CD4-positive, alpha-beta T cell treated with Interleukin-17A for 1 hour (primary cell): ENCODE results near the gene PPIL6.
"Not testable (repeated sequence)": the region's sequence is repeated elsewhere in the genome, so short reads cannot be mapped to it uniquely, and the experiment has no call there.

ENCODE experiments used
- DNase-seq: peaks from one replicate; pipeline ENCODE4 v3.0.0-alpha.2; 2020

PPIL6 gene

DNA sequence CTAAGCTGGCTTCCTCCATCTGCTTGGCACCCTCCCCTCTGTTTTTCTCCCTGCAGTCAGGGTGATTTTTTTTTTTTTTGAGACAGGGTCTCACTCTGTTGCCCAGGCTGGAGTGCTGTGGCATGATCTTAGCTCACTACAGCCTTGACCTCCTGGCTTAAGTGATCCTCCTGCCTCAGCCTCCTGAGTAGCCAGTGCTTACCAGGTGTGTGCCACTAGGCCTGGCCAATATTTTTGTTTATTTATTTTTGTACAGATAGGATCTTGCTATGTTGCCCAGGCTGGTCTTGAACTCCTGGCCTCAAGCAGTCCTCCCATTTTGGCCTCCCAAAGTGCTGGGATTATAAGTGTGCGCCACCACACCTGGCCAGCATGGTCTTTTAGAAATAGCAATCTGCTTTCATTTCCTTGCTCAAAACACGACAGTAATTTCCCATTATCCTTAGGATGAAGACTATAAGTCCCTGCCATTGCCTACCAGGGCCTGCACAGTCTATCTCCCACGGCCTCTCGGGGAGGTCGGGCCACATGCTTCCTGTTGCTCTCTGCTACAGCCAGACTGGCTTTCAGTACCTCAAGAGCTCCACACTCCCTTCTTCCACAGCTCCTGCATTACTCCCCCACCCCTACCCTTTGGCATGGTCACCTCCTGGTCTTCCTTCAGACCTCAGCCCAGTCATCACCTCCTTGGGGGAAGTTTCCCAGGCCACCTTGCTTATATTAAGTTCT, 47.1 kb downstream of the PPIL6 start:
- DNase-seq, result no peak

DNA sequence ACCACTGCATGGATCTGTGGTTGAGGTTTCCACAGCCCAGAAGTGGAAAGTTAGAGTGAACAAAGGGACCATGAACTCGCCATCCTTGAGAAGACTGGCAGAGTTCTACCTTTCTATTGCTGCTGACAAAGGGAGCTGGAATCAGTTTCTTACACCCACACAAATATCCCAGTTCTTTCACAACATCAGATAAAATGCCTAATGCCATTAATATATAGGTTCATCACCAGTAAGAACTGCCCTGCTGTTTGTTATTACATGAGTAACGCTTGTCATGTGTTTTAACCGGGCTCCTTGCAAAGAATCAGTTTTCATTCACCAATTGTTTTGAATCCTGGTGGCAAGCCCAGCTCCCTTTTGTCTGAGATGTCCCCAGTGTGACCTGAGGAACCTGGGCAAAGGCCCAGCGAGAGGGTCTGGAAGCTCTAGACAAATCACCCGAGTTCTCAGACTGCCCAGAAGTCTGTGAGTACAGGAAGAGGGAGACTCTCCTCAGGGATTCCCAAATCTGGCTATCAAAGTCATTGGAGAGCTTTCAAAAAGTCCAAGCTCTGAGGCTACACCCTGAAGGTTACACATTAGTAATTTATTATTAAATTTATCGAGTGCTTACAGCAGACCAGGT, 50.7 kb downstream of the PPIL6 start:
- DNase-seq, result no peak

DNA sequence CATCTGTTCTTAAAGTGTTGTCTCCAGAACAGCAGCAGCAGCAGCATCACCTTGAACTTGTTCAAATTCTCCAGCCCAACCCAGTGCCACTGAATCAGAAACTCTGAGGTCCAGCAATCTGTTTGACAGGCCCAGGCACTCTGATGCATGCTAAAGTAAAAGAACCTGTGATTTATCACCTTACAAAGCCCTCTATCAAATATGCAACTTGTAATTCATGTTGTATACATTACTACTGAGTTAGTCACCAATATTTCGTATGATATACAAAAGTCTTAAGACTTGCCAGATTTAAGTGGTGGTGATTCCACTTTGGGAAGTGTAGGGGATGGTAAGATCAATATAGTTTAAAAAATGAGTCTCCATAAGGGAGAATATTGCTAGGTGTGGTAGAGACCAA, 52.2 kb downstream of the PPIL6 start:
- no peak for DNase-seq

DNA sequence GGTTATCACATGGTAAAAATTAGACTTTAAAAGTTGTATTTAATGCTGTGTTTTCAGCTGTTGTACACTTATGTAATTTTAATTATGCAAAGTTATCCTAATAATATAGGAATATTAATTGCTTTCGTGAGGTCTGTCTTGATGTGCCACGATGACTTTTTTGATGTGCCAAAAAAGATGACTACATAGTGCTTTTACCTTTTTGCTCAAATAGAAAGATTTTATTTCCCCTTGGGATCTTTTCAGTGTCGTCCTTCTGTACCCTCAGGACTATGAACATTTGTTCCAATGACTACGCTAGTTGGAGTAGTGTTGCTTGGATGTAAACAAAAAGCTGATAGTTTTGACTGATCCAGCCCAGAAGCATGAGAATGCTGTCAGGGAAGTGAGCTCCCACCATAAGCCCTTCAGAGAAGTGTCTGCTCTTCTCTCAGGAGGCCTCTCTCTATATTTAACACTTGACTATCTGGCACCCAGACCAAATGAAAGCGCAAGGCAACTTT, 56.9 kb downstream of the PPIL6 start:
- DNase-seq, result no peak

DNA sequence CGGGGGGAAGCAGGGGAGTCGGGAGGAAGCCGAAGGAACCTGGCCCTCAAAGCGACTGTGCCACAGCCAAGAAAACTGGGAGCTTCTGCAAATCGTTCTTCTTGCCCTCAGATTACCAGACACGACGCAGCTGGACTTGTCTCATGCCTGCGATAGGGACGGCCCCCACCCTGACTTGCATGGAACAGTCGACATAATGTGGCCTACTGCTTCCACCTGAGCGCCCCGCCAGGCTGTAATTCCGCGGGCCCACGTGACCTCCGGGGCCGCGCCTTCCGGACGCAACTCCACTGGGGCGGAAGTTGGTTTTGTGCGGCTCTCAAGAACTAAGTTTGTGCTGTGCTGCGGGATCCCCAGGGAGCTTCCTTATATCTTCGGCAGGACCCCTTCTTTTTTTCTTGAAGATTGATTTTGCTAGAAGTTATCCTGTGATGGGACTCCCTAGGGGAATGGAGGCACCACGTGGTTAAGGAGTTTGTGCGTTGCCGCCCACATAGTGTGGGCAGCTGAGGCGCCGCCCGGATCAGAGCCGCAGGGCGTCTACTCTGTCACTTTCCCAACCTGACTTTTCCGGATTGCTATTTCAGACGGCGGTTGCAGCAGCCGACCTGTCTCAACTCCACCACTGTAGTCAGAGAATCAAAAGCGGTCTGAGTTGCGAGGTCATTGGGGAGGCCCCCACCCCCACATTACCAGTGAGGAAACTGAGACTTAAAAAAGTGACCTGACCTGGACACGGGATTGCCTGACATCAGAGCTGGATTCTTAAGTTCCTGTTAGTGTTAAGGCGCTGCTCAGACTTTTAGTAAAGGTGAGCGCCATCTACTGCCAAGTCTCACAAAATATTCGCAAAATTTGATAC, 57.6 kb downstream of the PPIL6 start:
- DNase-seq, result peak; percentile 94

DNA sequence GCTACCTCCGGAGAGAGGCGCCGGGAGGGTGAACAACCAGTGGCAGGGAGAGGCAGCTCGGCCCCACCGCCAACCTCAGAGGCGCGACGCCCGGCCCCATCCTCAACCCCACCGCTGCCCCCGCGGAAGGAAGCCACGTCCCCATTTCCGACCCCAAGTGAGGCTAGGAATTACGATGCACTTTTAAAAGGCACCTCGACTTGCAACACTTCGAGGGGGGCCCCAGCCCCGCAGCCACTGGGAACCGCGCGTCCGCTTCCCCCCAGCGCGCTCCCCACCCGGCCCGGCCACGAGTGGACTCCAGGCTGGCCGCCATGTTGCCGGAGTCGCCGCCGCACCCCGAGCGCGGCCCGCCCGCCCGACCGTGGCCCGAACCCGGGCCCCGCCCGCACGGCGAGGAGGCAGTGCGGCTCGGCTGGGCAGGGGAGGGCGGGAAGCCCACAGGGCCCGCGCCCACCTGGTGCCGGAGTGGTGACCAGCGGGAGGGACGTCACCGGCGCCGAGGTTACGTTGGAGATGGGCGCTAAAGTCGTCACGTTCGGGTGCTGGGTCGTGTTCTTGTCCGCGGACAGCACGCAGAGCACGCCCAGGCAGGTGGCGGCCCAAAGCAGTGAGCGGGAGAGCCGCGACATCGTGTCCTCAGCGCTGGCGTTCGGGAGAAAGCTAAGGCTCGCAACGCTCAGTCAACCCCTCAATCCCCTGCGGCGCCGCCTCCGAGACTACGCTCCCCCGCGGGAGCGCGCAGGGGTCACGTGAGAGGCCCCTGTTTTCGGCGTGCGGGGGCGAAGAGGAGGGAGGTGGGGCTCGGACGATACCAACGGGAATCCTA, 58.5 kb downstream of the PPIL6 start, which contains the start of gene CD164:
TSS of gene CD164 (minus strand) at position 721 of the 829 bp plus-strand sequence. CDS start at position 632, 89 bp downstream.
- DNase-seq, result peak; percentile 85

DNA sequence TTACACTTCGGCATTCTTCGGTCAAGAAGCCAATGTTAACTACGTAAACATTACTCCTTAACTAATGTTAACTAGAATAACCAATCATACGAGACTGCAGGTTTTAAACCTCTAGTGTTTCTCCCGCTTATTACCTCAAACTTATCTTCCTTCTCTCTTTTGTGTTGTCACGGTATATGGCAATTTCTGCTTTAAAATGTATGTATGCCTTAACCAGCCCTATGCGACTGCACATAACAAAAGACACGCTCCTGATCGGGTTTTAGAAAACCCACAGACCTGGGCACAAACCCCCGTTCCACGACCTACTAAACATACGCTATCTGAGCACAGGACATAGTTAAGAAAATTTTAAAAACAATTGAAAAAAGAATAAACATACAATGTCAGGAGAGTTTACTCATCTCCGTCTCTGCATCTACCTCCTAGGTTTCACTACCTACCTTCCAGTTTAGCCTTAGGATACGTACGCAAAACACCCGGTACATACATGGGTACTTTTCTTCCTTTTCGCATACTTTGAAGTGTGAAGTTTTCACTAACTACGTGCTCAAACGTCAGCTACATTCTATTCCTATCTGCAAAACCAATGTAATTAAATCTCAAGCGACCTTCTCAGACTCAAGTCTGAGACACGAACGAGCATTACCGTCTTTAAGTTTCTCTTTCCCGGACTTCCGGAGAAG, 59.2 kb downstream of the PPIL6 start:
- peak; percentile 33 for DNase-seq

DNA sequence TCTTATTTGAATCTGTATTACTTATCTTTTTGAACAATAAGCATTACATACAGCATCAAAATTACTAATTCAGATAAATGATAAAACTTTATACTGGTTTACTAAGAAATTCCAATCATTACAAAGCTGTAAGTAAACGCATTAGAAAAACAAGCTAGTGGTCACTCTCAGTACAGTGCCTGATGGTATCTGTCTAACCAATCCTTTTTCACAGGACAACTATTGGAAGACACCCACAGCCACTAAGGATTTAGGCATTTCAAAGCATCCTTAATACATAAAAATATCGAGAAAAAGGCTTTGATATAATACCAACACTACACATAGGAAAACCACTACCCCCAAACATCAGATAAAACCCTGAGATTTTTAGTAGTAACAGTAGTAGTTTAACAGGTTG, 60.7 kb downstream of the PPIL6 start:
- DNase-seq, result no peak

DNA sequence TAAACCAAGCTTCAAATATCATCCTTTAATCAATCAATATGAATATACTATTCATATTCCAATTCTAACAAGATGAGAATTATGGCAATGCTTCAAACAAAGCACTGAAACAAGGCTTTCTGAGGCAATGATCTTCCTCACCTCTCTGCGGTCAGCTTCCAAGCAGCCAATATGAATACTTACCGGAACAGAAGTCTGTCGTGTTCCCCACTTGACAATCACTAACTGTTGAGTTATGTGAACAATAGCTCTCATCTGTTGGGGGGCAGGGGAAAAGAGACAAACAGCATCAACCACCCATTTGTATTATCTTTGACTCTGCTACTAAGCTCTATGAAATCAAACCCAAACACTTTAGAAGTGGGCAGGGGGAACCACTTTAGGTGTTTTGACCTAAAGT, 62.7 kb downstream of the PPIL6 start:
- DNase-seq, result no peak

DNA sequence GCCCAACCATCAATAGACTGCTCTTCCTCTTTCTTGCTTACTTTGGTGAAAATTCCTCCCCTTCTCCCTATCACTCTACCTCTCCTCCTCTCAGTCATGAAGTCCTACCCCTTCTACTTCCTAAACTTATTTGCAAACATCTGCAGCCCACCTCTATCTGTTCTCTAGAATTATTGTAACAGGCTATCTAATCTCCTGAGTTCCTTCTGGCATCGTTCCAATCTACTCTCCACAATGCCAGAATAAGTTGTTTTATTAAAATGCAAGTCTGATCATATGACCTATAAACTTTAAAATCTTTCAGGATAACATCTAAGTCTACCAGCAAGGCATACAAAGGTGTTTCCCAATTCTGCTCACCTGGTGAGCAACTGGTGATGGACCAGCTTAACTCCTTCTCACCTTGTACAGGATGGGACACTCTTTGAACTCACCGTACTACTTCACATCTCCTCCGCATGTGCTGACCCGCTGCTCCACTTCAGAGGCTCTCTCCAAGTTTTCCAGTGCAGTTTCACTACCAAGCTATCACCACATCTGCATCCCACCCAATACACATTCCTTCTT, 66.0 kb downstream of the PPIL6 start:
- DNase-seq, result no peak

DNA sequence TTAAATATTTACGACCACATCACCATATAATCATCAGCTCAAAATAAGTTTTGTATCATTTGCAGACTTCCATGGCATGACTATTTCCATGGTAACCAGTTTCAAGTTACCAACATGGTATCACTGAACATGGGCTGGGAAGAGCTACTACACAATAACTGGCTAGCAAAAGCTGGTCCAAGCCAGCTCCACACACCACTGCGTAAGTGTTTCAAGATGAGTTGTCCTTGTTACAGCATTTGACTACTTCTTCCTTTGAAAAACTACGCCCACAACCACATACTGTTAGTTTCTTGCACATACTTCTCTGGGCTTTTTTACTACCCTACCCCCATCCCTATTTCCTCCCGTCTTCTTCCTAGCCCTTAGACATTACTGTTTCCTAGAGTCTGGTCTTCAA, 66.7 kb downstream of the PPIL6 start:
- peak; percentile 30 for DNase-seq

DNA sequence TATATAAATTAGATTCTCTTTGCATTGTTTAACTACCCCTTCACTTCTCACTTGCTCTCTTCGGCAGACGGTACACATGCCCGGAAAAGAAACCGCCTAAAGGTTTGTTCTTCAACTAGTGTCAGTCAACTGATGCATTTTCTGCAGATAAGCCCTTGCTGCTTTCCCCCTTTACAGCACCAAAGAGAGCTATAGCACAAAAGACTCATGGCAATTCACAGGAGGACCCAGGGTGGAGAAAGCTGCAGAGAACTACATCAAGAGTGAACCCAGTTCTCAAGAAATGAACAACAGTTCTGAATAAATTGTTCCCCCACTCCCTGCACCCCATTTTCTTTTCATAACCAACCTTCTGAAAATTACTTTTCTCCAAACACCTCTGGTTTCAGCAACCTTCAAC, 67.1 kb downstream of the PPIL6 start:
- DNase-seq, result no peak

DNA sequence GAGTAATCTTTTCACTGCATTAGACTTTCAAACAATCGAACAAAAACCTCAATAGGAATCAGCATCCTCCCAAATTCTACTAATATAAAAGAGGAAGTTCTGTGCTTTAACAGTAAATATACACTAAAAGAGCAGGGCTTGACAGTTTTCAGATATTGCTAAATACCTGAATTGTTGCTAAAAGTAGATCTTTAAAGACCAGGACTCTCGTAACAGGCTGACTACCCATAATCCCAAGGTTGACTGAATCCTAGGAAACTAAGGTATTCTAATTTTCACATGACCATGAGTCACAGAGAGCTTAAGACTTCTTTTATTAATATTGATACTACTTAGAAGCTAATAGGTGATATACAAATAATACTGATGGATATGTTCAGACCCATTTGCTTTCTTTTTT, 68.3 kb downstream of the PPIL6 start:
- DNase-seq, result no peak

DNA sequence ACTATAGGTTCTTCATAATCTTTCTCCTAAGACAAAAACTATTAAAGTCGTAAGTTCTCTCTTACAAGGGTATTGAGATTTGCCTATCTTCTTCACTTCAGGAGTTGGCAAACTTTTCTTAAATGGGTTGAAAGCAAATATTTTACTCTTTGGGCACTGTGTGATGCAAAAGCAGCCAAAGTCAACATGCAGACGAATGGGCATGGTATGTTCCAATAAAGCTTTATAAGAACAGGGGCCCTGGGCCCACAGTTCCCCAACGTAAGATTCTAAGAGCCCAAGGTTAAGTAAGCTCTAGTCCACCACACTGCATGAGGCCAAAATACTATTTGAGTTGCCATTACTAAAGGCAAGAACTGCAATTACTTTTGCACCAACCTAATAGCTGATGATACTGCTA, 69.6 kb downstream of the PPIL6 start:
- no peak for DNase-seq

DNA sequence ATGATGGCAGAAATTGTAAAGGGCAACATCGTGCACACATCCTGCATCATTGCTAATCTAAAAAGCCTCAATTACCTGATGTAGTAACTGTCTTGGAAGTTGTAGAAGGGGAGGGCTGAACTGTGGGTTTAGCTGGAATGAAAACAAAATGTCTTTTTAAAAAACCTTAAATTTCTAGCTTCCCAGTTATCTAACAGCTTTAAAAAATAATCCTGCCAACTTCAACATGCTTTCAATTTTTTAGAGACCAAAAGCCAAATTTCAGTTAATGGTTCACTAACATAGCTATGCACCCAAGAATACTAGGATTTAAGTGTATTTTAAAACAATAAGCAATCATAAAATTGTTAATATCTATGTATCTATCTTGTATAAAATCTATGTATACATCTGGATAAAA, 70.1 kb downstream of the PPIL6 start:
- no peak for DNase-seq

DNA sequence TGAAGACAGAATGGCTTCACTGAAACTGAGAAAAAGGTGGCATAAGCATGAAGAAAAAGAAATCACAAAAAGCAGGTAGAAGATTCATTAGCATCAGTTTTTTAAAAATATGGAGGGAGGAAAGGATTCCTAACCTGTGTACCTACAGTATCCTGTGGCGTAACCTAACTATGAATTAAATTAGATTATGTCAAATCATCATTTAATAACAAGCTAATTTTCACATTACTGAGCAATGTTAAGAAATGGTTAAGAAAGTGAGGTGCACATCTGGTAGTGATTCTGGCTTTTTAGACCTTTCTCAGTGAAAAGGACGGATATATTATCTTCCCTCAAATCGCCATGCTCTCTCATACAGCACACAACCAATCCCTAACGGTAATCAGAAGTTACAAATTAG, 70.7 kb downstream of the PPIL6 start:
- DNase-seq, result no peak

DNA sequence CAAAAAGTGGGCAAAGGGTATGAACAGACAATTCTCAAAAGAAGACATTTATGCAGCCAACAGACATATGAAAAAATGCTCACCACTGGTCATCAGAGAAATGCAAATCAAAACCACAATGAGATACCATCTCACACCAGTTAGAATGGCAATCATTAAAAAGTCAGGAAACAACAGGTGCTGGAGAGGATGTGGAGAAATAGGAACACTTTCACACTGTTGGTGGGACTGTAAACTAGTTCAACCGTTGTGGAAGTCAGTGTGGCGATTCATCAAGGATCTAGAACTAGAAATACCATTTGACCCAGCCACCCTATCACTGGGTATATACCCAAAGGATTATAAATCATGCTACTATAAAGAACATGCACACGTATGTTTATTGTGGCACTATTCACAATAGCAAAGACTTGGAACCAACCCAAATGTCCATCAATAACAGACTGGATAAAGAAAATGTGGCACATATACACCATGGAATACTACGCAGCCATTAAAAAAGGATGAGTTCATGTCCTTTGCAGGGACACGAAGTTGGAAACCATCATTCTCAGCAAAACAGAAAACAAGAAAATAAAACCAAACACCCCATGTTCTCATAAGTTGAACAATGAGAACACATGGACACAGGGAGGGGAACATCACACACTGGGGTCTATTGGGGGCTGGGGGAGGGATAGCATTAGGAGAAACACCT, 75.9 kb downstream of the PPIL6 start:
- not testable (repeated sequence) for DNase-seq

DNA sequence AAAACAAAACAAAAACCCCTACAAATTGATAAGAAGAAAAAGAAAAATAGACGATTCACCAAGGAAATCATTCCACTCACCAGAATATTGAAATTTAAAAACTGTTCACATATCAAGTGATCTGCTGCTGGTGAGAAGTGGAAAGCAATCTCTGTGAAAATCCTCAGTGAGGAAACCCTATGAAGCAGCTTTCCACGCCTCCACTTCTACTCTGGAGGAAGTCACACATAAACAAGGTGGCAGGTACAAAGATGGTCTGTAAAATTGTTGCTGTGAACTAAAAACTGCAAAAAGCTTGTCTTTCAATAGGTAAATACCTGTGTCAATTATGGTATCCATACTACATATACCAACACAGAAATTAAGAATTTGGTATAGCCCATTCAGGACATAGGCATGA, 76.7 kb downstream of the PPIL6 start:
- no peak for DNase-seq

DNA sequence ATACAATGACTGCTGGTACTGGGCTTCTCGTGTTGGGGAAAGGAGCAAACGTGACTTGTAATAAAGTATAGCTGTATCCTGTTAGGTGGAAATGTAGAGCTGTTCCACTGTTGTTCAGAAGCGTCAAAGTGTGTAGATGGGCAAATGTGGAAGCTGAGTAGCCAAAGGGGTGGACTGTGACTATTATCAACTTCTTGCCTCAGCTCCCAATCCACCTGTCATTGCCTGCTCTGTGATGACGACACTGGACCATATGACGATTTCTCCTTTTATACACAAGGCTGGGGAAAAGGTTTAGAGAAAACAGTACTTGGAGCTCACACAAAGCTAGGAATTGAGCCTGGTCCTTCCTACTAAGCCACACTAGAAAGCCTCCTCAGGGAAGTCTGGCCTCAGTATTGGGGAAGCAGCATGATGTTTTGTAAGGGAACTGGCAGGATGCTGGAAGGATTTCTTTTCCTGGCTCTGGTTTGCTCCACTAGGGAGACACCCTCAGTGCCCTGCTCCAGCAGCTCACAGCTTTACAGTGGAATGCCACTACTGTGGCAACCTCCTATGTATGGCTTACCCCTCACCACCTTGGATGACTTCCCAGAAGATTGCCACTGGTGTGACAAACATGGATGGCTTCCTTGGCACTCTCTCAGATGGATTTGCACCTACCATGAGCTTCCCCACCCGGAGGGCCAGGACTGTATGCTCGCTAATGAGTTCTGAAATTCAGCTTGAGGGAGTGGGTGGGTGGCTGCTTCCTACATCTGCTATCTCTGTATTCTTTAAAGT, 78.1 kb downstream of the PPIL6 start:
- no peak for DNase-seq

DNA sequence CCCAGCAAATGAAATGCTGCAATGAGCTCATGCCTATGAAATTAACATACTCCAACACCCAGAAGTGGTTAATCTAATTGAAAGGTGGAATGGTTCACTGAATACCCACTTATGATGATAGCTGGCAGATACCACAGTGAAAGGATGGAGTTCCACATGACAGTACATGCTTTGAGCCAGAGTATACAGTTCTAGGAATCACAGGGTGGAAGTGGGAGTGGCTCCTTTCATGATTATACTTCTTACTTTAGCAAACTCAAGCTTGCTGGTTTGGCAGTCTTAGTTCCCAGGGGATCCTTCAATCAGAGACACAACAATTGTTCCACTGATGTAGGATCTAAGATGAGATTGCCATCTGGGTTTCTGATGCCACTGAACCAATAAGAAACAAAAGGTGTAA, 79.6 kb downstream of the PPIL6 start:
- no peak for DNase-seq
